ENCODE measurements around the gene CLPTM1L. TPM values are rescaled to one million over a fixed set of nuclear protein-coding genes. Genes with fewer than 3 reads are reported as not detected.
"Not testable (repeated sequence)": the region's sequence is repeated elsewhere in the genome, so short reads cannot be mapped to it uniquely, and the experiment has no call there.

CLPTM1L gene
- total RNA-seq, 1 donor: 108 TPM

DNA sequence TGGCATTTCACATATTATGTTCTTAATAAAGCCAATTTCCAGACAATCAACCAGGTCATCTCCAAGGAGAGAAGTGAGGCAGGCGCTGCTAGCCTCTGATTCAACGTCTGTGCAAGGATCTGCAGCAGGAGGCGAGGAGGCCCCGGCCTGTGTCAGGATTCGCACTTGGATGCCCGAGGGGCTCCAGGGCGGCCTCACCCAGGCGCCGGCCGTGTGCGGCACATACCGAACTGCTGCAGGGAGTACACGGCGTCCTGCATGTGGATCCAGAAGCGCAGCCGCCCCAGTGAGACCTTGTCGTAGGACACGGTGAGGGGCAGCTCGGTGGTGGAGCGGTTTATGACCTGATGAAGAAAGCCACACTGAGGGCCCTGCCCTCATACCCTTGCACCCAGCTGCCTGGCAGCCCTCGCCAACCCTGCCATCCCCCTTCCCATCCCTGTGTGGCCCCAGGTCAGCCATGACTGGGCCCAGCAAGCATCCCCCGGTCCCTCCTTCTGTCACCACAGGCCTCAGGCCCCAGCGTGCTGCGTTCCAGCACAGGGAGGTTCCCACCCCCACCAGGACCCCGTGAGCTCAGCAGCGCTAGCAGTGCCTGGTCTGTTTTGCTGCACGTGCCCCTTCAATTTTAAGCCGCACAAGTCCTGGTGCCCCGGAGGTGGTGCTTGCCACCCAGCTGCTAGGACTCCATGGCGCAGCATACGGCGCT is 9.9 kb downstream of the CLPTM1L start:
- TF ChIP-seq, protein P1, sequence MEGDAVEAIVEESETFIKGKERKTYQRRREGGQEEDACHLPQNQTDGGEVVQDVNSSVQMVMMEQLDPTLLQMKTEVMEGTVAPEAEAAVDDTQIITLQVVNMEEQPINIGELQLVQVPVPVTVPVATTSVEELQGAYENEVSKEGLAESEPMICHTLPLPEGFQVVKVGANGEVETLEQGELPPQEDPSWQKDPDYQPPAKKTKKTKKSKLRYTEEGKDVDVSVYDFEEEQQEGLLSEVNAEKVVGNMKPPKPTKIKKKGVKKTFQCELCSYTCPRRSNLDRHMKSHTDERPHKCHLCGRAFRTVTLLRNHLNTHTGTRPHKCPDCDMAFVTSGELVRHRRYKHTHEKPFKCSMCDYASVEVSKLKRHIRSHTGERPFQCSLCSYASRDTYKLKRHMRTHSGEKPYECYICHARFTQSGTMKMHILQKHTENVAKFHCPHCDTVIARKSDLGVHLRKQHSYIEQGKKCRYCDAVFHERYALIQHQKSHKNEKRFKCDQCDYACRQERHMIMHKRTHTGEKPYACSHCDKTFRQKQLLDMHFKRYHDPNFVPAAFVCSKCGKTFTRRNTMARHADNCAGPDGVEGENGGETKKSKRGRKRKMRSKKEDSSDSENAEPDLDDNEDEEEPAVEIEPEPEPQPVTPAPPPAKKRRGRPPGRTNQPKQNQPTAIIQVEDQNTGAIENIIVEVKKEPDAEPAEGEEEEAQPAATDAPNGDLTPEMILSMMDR (IDR thresholded peaks at IDR 0.05; ENCODE audit: insufficient read depth, low read length): no peak
- H3K4me3 ChIP-seq (ENCODE audit: low read depth, low read length): no peak overlapping the region
- no peak for DNase-seq (ENCODE audit: low read depth)

DNA sequence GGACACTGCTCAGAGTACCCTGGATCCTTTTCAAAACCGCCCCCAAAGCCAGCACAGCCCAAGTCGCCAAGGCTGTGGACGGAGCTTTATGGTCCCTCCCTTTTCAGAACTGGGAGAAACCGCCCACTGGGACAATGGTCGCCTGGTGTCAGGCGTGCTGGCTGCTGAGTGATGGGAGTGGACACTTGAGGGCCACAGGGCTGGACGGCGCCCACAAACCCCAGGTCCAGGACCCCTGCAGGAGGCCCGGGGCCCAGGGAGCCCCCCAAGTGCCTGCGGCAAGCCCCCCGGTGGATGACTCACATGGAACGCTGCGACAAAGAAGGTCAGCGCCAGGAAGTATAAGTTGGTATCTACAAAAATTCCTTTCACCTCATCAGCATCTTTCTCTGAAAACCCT is 10.9 kb downstream of the CLPTM1L start:
- no peak for DNase-seq (ENCODE audit: low read depth)
- TF ChIP-seq, protein P1 (IDR thresholded peaks at IDR 0.05; ENCODE audit: insufficient read depth, low read length): no peak
- H3K4me3 ChIP-seq (ENCODE audit: low read depth, low read length): no peak overlapping the region

DNA sequence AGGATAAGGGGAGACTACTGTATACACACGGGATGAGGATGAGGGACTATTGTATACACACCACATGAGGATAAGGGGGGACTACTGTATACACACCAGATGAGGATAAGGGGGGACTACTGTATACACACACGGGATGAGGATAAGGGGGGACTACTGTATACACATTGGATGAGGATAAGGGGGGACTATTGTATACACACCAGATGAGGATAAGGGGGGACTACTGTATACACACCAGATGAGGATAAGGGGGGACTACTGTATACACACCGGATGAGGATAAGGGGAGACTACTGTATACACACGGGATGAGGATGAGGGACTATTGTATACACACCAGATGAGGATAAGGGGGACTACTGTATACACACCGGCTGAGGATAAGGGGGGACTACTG is 11.6 kb downstream of the CLPTM1L start:
- H3K4me3 ChIP-seq (ENCODE audit: low read depth, low read length); DNase-seq (ENCODE audit: low read depth): not testable (repeated sequence)

DNA sequence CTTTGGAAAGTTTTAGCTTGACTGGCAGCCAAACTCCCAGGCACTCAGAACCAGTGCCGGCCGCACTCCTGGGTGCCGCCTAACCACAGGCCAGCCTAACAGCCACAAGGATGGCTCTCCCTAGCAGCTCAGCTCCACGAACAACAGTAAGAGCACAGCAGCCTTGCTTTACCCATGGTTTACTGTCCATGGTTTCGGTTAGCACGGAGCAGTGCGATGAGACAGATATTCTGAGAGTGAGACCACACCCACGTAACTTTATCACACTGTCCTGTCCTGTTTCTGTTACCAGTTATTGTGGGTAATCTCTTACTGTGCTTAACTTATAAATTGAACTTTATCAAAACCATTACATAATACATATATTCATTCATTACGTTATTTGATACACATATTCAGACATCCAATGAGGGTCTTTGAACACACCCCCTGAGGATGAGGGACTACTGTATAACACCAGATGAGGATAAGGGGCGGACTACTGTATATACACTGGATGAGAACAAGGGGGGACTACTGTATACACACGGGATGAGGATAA is 12.4 kb downstream of the CLPTM1L start:
- DNase-seq (ENCODE audit: low read depth): no peak
- TF ChIP-seq, protein P1 (IDR thresholded peaks at IDR 0.05; ENCODE audit: insufficient read depth, low read length): no peak
- no peak overlapping the region for H3K4me3 ChIP-seq (ENCODE audit: low read depth, low read length)

DNA sequence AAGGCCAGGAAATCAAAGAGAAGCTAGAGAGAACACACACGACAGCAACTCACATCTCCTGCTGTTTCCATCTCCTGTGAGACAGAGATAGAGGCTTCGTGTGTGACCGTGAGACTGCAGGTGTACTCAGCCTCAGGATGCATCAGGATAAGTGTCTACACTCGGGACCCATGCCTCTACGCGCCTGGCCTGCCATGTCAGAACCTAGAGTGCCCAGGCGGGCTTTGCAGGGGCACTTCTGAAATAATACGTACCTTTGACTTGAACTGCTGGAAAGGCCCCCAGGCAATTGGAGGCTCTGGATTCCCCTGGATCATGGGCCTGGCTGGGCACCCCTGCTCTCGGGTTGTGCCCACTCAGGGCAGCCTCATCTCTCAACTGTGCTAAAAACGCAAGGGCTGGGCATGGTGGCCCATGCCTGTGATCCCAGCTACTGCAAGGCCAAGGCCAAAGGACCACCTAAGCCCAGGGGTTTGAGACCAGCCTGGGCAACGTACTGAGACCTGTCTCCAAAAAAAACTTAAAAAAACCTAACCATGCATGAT is 13.0 kb downstream of the CLPTM1L start:
- DNase-seq (ENCODE audit: low read depth): no peak
- TF ChIP-seq, protein P1 (IDR thresholded peaks at IDR 0.05; ENCODE audit: insufficient read depth, low read length): no peak
- H3K4me3 ChIP-seq (ENCODE audit: low read depth, low read length): no peak overlapping the region

DNA sequence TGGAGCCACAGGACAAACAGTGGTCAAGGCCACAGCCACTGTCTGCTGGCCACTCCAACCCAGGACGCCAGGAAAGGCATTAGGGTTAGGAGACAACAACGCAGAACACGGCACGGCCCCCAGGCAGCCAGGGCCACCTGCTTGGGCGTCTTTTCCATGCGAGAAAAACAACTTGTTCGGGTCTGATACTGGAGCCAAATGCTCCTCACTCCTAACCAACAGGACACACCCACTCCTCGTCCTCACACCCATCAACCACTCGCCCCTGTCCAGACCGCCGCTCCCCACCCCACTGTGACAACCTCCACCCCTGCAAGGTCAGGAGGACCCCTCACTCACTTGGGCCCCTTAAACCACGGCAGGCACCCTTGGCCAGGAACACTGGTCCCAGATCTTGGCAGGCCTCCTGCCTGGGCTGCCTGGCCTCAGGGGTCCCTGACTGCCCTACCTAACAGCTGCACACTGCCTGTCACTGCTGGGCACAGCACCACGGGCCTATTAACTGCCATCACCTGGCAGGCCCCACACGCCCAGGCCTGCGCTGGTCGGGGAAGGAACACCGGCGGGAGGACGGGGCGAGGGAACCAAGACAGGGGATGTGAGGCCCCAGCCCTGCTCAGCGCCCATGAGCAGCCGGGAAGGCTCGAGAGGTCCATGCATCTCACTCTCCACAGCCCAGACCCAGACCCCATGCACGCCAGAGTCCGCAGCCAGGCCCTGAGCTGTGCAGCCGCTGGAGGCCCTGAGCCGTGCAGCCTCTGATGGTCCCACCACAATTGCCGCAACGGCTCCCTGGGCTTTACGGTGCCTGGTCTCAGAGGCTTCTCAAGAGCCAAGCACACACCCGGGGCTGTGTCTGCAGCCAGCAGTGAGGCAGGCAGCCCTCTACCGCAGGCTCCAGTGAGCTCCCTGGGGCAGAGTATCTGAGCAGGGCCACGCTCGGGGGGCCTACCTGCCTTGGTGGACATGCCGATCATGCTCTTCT is 13.8 kb downstream of the CLPTM1L start:
- no peak for DNase-seq (ENCODE audit: low read depth)
- no peak overlapping the region for H3K4me3 ChIP-seq (ENCODE audit: low read depth, low read length)
- TF ChIP-seq, protein P1 (IDR thresholded peaks at IDR 0.05; ENCODE audit: insufficient read depth, low read length): no peak
